GM19035 (cell line): ENCODE results near the gene TRAPPC12.
"Not testable (repeated sequence)": the region's sequence is repeated elsewhere in the genome, so short reads cannot be mapped to it uniquely, and the experiment has no call there.

Experiments used
- ATAC-seq: cut with Tn5 transposase; IDR thresholded peaks from one replicate; pipeline ENCODE4 v1.9.1; 2021; ENCODE audit not compliant: unreplicated experiment

TRAPPC12 gene

GRCh38 chr2:3430740-3431490 lies 51.4 kb downstream of the TRAPPC12 start:
- ATAC-seq, result no peak

GRCh38 chr2:3432067-3432466 lies 52.6 kb downstream of the TRAPPC12 start:
- no peak for ATAC-seq

DNA sequence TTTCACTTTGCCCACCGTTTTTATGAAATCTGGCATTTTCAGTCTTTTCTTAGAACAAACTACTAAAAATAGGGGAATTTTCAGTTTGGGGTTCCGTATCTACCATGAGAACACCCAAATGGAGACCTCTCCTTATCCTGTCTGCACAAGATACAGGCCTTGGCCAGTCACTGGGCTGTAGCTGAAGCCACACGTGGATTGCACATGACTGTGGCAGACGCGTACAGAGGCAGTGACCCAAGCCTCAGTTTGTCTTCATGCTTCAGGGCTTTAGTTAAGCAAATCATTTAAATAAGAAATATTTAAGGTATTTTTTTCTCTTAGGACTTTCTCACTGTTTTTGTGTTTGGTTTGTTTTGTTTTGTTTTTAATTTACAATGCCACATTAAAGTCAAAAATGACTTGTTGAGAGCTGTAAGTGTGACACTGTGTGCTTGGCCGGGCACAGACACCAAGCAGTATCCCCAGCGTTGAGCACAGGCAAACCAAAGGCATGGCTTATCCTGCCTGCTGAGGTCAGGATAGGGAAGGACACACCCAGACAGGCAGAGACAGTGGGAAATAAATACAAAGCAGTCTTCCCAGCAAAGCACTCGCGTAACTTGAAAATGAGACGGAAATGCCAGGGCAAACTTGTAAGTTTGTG lies 53.3 kb downstream of the TRAPPC12 start:
- ATAC-seq, result no peak

DNA sequence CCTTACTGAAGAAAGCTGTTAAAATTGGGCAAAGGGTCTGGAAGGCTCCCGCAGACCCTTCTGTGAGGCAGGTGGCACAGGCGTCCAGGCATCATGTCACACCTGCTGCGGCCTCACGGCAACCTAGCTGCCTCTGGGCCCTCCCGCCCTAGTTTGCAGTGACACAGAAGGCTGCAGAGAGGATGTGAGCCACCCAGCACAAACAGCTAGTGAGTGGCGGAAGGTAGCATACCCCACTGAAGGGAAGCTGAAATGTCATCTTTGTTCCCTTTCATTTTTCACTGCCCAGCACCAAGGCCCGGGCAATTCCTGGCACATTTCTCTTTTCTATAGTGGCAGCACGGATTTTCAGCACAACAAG lies 53.8 kb downstream of the TRAPPC12 start:
- no peak for ATAC-seq

DNA sequence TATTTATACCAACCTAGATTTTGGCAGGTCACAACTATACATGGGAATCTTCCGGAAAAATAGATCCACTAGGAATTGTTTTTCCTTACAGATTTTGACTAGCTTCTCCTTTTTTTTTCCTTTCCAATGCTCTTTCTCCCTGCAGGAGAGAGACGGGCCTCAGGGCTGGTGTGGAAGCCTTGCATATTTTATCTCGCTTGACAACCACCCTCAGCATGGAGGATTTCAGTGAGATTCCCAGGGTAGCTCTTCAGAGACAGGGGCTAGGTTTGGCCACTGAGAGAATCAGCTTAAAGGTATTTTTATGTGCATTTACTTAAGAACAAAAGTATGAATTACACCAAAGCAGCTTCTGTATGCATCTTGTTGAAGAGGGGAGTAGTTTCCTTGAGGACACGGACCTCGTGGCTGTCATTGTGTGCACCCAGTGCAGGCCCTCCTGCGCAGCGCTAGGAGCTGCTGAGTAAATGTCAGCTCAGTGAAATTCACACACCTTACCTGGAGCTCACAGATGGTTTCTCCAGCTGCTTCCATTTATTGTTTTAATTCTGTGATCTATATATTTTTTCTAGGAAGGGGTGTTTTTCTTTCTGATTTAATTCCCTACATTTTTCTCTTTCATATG lies 54.4 kb downstream of the TRAPPC12 start:
- no peak for ATAC-seq

GRCh38 chr2:3434654-3435053 lies 55.2 kb downstream of the TRAPPC12 start:
- no peak for ATAC-seq

DNA sequence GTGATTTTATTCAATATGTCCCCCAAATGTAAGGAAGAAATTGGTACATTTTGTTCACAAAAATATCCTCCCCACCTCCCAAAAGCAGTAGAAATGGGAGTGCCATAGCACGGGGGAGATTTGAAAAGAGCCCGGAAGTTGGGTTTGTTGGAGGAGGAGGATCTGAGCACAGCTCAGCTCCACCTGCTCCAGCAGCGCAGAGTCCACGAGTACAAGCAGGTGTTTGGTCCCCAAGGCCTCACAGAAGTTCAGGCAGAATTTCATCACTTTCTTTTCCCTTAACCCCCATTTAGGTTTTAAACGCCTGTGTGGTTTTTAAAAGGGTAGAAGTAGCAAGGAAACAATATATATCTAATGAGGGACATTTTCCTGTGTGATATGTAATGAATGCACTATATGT lies 56.0 kb downstream of the TRAPPC12 start:
- no peak for ATAC-seq

GRCh38 chr2:3440477-3440876 lies 61.0 kb downstream of the TRAPPC12 start:
- no peak for ATAC-seq

DNA sequence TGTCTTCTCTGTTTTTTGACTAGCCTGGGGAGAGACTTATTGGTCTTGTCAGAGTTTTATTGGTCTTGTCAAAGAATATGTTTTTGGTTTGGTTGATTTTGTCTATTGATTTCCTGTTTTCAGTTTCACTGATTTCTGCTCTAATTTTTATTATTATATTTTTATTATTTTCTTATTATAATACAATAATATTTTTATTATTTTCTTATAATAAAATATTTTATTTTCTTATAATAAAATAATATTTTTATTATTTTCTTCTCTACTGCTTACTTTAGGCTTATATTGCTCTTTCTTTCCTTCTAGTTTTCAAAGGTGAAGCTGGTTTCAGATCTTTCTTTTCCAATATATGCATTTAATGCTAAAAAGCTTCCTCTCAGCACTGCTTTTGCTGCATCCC lies 62.0 kb downstream of the TRAPPC12 start:
- no peak for ATAC-seq

DNA sequence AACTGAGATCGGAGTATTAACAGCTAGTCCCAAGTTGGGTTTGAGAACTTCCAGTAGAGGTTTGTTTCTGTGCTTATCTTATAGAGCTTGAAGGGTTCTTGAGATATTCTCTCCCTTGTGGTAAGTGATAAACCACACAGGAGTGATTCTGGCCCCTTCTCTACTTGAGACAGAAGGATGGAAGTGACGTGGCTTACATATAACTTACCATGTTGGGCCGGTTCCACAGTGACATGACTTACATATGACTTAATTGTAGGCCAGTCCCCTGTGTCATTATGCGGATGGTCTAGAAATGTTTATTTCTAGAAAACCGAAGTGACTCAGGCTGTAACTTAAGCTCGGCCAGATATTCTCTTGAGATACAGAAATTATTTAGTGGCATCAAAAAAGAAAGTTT lies 62.7 kb downstream of the TRAPPC12 start:
- peak; percentile 80 for ATAC-seq

GRCh38 chr2:3443083-3443482 lies 63.6 kb downstream of the TRAPPC12 start:
- ATAC-seq, result no peak

- ATAC-seq, result no peak
Observed at GRCh38 chr2:3443506-3444084, 64.1 kb downstream of the TRAPPC12 start.

DNA sequence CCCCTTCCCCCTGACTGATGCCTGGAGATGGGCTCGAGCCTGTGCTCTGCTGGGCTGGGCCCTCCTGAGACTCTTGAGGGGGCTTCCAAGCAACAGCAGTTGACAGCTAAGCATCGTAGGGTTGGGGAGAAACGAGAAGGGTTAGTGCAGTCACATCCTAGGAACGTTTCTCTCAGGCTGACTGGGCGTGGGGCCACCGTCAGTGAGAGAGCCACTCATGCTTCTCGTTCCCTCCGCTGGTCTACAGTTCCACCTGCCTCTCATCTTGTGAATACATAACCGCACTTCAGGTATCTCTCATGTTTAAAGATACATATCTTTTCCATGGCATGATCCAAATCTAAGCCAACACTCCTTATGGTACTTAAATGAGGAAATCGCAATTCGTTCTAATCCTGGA lies 66.4 kb downstream of the TRAPPC12 start:
- ATAC-seq, result no peak

DNA sequence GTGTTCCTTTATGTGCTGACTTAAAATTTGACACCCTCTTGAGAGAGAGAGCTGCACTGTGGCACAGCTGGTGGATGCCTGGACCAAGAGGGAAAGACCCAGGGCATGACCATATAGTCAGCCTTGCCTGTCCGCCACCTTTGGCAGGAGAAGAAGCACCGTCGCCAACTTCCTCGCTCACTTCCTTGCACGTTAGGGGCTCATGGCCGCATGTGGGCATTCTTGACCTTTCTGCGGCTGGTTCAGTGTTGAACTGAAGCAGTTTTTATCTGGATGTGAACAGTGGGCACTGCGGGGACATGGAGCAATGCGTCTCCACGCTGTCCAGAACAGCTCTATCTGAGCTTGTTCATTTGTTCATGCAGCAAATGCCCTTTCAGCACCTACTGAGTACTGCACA lies 66.9 kb downstream of the TRAPPC12 start:
- no peak for ATAC-seq

DNA sequence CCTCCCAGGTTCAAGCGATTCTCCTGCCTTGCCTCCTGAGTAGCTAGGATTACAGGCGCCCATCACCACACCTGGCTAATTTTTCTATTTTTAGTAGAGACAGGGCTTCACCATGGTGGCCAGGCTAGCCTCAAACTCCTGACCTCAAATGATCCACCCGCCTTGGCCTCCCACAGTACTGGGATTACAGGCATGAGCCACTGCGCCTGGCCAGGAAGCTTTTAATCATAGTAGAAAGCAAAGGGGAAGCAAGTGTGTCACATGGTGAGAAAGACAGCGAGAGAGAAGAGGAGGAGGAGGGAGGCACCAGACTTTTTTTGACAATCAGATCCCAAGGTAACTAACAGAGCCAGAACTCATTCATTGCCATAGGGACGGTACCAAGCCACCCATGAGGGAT lies 67.7 kb downstream of the TRAPPC12 start:
- ATAC-seq, result not testable (repeated sequence)

GRCh38 chr2:3447789-3448317 lies 68.4 kb downstream of the TRAPPC12 start:
- no peak for ATAC-seq

DNA sequence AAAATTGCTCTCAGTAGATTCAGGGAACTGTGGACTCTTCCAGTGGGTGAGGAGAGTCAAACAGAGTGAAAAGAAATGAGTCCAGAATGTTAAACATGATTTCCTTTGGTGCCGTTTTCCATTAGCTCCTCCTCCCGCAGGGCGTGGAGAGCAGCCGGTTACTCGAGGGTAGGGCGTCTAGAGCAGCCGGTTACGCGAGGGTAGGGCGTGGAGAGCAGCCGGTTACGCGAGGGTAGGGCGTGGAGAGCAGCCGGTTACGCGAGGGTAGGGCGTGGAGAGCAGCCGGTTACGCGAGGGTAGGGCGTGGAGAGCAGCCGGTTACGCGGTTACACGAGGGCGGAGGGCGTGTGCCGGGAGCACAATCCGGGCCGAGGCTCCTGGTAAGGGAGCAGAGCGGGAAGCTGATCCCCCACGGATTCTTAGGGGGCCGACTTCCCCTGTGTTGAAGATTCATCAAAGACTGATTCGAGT lies 69.0 kb downstream of the TRAPPC12 start:
- not testable (repeated sequence) for ATAC-seq

- no peak for ATAC-seq
Observed at GRCh38 chr2:3449086-3449485, 69.6 kb downstream of the TRAPPC12 start.

DNA sequence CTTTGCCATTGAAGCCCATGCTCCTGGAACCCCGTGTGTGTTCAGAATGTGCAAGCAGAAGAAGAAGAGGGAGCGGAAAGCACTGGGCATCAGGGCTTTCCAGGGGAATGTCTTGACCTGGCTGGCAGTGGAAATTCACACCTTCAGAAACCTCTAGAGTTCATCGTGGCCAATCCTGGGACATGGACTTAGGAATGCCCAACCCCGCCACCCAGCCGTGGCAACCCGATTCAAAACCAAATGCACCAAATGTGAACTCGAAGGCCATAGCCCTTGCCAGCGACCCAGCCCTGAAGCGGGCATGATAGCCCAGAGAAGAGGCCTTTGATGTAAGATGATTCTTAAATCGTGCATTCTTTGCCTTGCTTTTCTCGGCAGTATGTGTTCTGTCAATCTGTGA lies 70.4 kb downstream of the TRAPPC12 start:
- no peak for ATAC-seq

GRCh38 chr2:3450385-3451010 lies 71.0 kb downstream of the TRAPPC12 start:
- no peak for ATAC-seq

- no peak for ATAC-seq
Observed at GRCh38 chr2:3451169-3451568, 71.7 kb downstream of the TRAPPC12 start.
